Left forelimb (tissue), 1 donor: ENCODE results near the gene HOXC12.

ENCODE experiments used
- DNase-seq: peaks from one replicate; pipeline ENCODE4 v3.0.0-alpha.2; 2018; ENCODE audit warnings: low spot score

Gene HOXC12

GRCh38 chr12:53983950-53984572, 29.4 kb downstream of the HOXC12 start:
- DNase-seq, result no peak

GRCh38 chr12:53984901-53985691, 30.4 kb downstream of the HOXC12 start, which contains the start of gene HOXC10:
TSS of gene HOXC10 (plus strand) at chr12:53985146. CDS start at chr12:53985260, 114 bp downstream.
- DNase-seq, result peak; percentile 85

- DNase-seq, result no peak
These were observed 30.9 kb downstream of the HOXC12 start for GRCh38 chr12:53985692-53985993.

DNA sequence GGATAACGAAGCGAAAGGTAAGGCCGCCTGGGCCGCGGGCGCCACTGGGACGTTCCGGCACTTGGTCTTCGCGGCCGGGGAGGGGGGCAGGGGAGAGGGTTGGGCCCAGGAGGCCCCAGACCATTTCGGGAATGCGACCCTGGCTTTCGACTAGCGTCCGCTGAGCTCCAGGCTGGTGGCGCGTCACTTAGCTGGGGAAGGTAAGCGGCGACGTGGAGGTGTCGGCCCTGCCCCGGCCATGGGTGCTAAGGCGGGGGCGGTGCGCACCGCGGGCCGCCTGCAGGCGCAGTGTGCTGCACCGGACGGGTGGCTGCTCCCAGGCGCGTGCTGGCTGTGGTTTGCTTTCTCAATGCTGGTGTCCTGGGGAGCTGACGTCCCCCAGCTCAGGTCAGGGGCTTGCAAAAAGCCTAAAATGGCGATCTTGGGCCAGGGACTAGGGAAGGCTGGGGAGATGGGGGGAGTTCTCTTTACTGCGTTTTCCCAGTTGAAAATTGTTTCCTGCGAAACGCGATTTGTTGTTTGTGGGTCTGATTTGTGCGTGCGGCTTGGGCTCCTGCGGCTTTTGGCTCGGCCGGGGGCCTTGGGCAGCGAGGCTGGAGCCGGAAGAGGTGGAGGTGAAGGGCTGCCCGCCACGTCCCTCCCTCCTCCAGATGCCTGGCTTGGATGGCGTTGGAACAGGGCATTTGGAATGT, 31.4 kb downstream of the HOXC12 start:
- DNase-seq, result no peak

- no peak for DNase-seq
These were observed 32.2 kb downstream of the HOXC12 start for GRCh38 chr12:53986686-53987483.

GRCh38 chr12:53987787-53988230, 33.1 kb downstream of the HOXC12 start:
- no peak for DNase-seq

- DNase-seq, result no peak
These were observed 34.0 kb downstream of the HOXC12 start for GRCh38 chr12:53988541-53989226.

DNA sequence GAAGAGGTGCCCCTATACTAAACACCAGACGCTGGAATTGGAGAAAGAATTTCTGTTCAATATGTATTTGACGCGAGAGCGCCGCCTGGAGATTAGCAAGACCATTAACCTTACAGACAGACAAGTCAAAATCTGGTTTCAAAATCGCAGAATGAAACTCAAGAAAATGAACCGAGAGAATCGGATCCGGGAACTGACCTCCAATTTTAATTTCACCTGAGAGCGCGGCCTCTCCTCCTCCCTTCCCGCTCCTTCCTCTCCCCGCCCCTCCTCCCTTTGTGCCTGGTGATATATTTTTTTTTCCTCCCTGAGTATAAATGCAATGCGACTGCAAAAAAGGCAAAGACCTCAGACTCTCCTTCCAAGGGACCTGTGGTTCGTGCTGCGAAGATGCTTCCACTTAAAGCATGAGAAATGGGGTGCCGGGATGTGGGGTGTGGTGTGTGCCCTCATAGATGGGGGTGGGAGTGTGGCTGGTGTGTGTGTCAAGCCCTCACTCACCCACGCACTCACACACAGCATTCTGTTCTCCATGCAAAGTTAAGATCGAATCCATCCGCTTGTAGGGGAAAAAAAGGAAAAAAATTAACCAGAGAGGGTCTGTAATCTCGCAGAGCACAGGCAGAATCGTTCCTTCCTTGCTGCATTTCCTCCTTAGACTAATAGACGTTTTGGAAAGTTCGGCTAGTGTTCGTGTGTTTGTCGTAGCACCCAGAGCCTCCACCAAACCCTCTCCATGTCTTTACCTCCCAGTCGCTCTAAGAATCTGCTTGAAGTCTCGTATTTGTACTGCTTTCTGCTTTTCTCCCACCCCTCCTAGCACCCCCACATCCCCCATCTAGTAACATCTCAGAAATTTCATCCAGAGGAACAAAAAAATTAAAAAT, 34.8 kb downstream of the HOXC12 start:
- DNase-seq, result no peak

- DNase-seq, result no peak
These were observed 35.8 kb downstream of the HOXC12 start for GRCh38 chr12:53990311-53991076.

DNA sequence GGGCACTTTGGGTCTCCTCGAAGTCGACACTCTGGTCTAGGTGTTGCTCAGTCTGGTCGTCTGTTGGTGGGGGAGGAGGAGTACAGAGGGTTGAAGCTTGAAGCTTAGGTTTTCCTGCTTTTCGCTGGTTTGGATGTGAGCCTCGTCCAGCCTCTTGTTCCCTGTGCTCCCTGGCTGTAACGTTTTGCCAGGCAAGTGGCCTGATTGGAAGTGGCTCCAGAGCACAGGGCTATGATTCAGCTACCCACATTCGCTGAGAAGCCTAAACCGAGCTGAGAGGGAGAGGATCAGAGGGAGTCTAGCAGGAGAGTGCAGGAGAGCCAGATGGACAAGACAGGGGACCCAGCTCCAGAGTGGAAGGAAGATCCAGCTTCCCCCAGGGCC, 36.4 kb downstream of the HOXC12 start:
- no peak for DNase-seq

GRCh38 chr12:53992377-53992889, 37.7 kb downstream of the HOXC12 start:
- DNase-seq, result no peak

GRCh38 chr12:53993162-53994008, 38.7 kb downstream of the HOXC12 start:
- DNase-seq, result no peak

DNA sequence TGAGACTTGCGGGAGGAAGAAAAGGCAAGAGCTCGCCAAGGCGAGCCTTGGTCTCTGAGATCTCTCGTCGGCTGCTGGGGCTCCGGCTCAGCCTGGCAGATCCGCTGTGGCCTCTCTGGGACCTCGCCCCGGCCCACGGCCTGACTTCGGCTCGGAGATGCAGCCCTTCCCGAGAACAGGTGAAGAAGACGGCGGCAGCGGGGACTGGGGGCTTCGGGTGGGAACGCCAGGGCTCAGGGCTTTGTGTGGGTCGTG, 39.2 kb downstream of the HOXC12 start:
- no peak for DNase-seq

GRCh38 chr12:53994264-53995001, 39.7 kb downstream of the HOXC12 start:
- DNase-seq, result no peak

DNA sequence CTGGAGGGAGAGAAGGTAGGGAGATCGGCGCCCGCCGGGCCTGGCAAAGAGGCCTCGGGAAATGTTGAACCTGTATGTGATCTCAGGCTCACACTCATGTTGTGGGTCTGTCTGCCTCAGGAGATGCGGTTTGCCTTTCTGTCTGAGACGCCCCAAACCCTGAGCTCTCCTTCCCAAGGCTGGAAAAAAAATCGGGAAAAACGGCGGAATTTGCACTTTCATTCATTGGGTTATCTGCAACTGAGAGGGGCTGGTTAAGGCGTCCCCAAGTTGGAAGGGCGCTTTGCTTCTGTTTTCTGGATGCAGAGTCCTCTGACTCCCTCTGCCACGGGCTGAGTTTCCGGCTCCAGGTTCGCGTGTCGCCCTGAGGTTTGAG, 40.3 kb downstream of the HOXC12 start:
- DNase-seq, result no peak

GRCh38 chr12:53995378-53996239, 40.9 kb downstream of the HOXC12 start:
- no peak for DNase-seq
